A549 treated with dexamethasone at 1 μM for 4 hours (cell line): Measurements from ENCODE around the gene PFDN2. TPM values are rescaled to one million over a fixed set of nuclear protein-coding genes. Genes with fewer than 3 reads are reported as not detected.

Experiments used
- total RNA-seq: library from RNA; stranded (reverse); fragments of 200-300 nt; extraction: Qiagen RNA extraction; gene quantifications from 5 replicates; pipeline ENCODE4 v1.2.3, GENCODE V29; 2022

PFDN2 gene
- total RNA-seq: 97.6 to 118 TPM (median 102 TPM) in 5 replicates

GRCh38 chr1:161117759-161118581, at the start of gene PFDN2, which contains the start of gene NIT1:
PFDN2 (minus strand) TSS chr1:161118037; CDS start chr1:161118026, 11 bp downstream.
NIT1 (plus strand) TSS chr1:161118105; CDS start chr1:161118177, 72 bp downstream.

GRCh38 chr1:161165742-161166668, 48.2 kb upstream of the PFDN2 start, which contains the start of gene PPOX:
PPOX (plus strand) TSS chr1:161166426; CDS start chr1:161166848, 422 bp downstream.

GRCh38 chr1:161159087-161159912, 41.5 kb upstream of the PFDN2 start, which contains the start of gene USP21:
USP21 (plus strand) TSS chr1:161159500; CDS start chr1:161160641, 1,141 bp downstream.

GRCh38 chr1:161153682-161154337, 36.0 kb upstream of the PFDN2 start, which contains the start of gene UFC1:
UFC1 (plus strand) TSS chr1:161153978; CDS start chr1:161153998, 20 bp downstream.

GRCh38 chr1:161132410-161133219, 14.8 kb upstream of the PFDN2 start, which contains the start of gene DEDD:
DEDD (minus strand) TSS chr1:161132667; CDS start chr1:161124462, 8,205 bp downstream.

GRCh38 chr1:161098210-161099068, 19.4 kb downstream of the PFDN2 start, which contains the start of gene KLHDC9:
KLHDC9 (plus strand) TSS chr1:161098361; CDS start chr1:161098536, 175 bp downstream.

GRCh38 chr1:161089251-161089924, 28.4 kb downstream of the PFDN2 start, which contains the start of gene NECTIN4:
NECTIN4 (minus strand) TSS chr1:161089558; CDS start chr1:161089296, 262 bp downstream.

GRCh38 chr1:161069731-161070270, 48.0 kb downstream of the PFDN2 start, which contains the start of gene ARHGAP30:
ARHGAP30 (minus strand) TSS chr1:161069891; CDS start chr1:161069624, 267 bp downstream.

Other genes starting within 250 kb of the PFDN2 start
- not detected in 5 replicates for gene ITLN1, start 232.9 kb downstream of the PFDN2 start, total RNA-seq
- gene ITLN2, start 163.2 kb downstream of the PFDN2 start, total RNA-seq: 0.66 to 1.1 TPM (median 0.82 TPM) in 5 replicates
- gene F11R, start 96.9 kb downstream of the PFDN2 start, total RNA-seq: 58.5 to 82.8 TPM (median 74.8 TPM) in 5 replicates
- gene TSTD1, start 79.1 kb downstream of the PFDN2 start, total RNA-seq: 0.17 to 0.32 TPM (median 0.24 TPM) in 3 of 5 replicates, not detected in the others
- 46.5 to 54.5 TPM (median 50.7 TPM) in 5 replicates for gene USF1, start 72.1 kb downstream of the PFDN2 start, total RNA-seq
- 0.06 to 0.15 TPM (median 0.14 TPM) in 5 replicates for gene ARHGAP30, start 48.1 kb downstream of the PFDN2 start, total RNA-seq
- 1.6 to 3.5 TPM (median 2.2 TPM) in 5 replicates for gene NECTIN4, start 28.5 kb downstream of the PFDN2 start, total RNA-seq
- 1.5 to 2.1 TPM (median 1.6 TPM) in 5 replicates for gene KLHDC9, start 19.7 kb downstream of the PFDN2 start, total RNA-seq
- gene NIT1, start 68 bp upstream of the PFDN2 start, total RNA-seq: 27.5 to 32.9 TPM (median 31.8 TPM) in 5 replicates
- gene DEDD, start 14.6 kb upstream of the PFDN2 start, total RNA-seq: 27.0 to 38.1 TPM (median 34.9 TPM) in 5 replicates
- gene UFC1, start 35.9 kb upstream of the PFDN2 start, total RNA-seq: 89.0 to 149 TPM (median 91.5 TPM) in 5 replicates
- 14.8 to 21.6 TPM (median 20.7 TPM) in 5 replicates for gene USP21, start 41.5 kb upstream of the PFDN2 start, total RNA-seq
- 10.8 to 16.0 TPM (median 13.4 TPM) in 5 replicates for gene PPOX, start 48.4 kb upstream of the PFDN2 start, total RNA-seq
- gene B4GALT3, start 59.5 kb upstream of the PFDN2 start, total RNA-seq: 20.3 to 26.3 TPM (median 25.3 TPM) in 5 replicates
- 0.01 TPM in 3 of 5 replicates, not detected in the others for gene ADAMTS4, start 81.0 kb upstream of the PFDN2 start, total RNA-seq
- 80.5 to 103 TPM (median 82.4 TPM) in 5 replicates for gene NDUFS2, start 84.3 kb upstream of the PFDN2 start, total RNA-seq
- 0.23 to 0.34 TPM (median 0.25 TPM) in 3 of 5 replicates, not detected in the others for gene FCER1G, start 97.3 kb upstream of the PFDN2 start, total RNA-seq
- gene APOA2, start 105.6 kb upstream of the PFDN2 start, total RNA-seq: not detected in 5 replicates
- gene TOMM40L, start 108.0 kb upstream of the PFDN2 start, total RNA-seq: 9.3 to 11.1 TPM (median 11.0 TPM) in 5 replicates
- gene NR1I3, start 120.2 kb upstream of the PFDN2 start, total RNA-seq: not detected in 5 replicates
- 0.07 to 0.12 TPM (median 0.09 TPM) in 3 of 5 replicates, not detected in the others for gene PCP4L1, start 140.7 kb upstream of the PFDN2 start, total RNA-seq
- 0.15 to 0.26 TPM (median 0.23 TPM) in 5 replicates for gene MPZ, start 191.9 kb upstream of the PFDN2 start, total RNA-seq
- 191 to 237 TPM (median 201 TPM) in 5 replicates for gene SDHC, start 196.3 kb upstream of the PFDN2 start, total RNA-seq
- 0.16 to 0.29 TPM (median 0.24 TPM) in 4 of 5 replicates, not detected in the other for gene CFAP126, start 249.8 kb upstream of the PFDN2 start, total RNA-seq